K562 (cell line): ENCODE results near the gene KLHL22. TPM values are rescaled to one million over a fixed set of nuclear protein-coding genes. Genes with fewer than 3 reads are reported as not detected.

Source experiments
- CBFA2T2 ChIP-seq: fragments of 450-650 bp; conservative IDR thresholded peaks from 2 replicates; pipeline ENCODE4 v1.6.1; 2017; ENCODE audit warnings: mild to moderate bottlenecking
- CHAMP1 ChIP-seq: fragments of 450-650 bp; IDR thresholded peaks from 2 replicates; pipeline ENCODE4 v1.6.1; 2016; ENCODE audit warnings: mild to moderate bottlenecking
- DPF2 ChIP-seq: fragments of 450-650 bp; IDR thresholded peaks from 2 replicates; pipeline ENCODE4 v1.6.1; 2016
- ELF4 ChIP-seq: fragments of 450-650 bp; formaldehyde crosslinking; IDR thresholded peaks from 2 replicates; pipeline ENCODE4 v1.4.0; 2022; ENCODE audit warnings: missing genetic modification characterization
- GABPB2 ChIP-seq: fragments of 250-450 bp; sonication (Bioruptor Pico); conservative IDR thresholded peaks from 2 replicates; pipeline ENCODE4 v1.5.1; 2021; ENCODE audit warnings: mild to moderate bottlenecking
- HCFC1 ChIP-seq: IDR thresholded peaks from 2 replicates; pipeline ENCODE4 v1.6.1; 2012; ENCODE audit warnings: low read depth, low read length, improper control_type of control experiment
- HOXB6 ChIP-seq: fragments of 250-450 bp; sonication (Bioruptor Pico); IDR thresholded peaks from 2 replicates; pipeline ENCODE4 v1.5.1; 2022; ENCODE audit warnings: mild to moderate bottlenecking, borderline replicate concordance
- NCOA4 ChIP-seq: fragments of 450-650 bp; IDR thresholded peaks from 2 replicates; pipeline ENCODE4 v1.6.1; 2018; ENCODE audit warnings: mild to moderate bottlenecking; ENCODE audit not compliant: partially characterized antibody
- PKNOX1 ChIP-seq: fragments of 450-650 bp; IDR thresholded peaks from 2 replicates; pipeline ENCODE4 v1.6.1; 2016
- TFAM ChIP-seq: fragments of 250-450 bp; sonication (Bioruptor Pico); conservative IDR thresholded peaks from 2 replicates; pipeline ENCODE4 v1.5.0; 2021; ENCODE audit warnings: mild to moderate bottlenecking, moderate library complexity
- THRB ChIP-seq: fragments of 450-650 bp; formaldehyde crosslinking; conservative IDR thresholded peaks from 2 replicates; pipeline ENCODE4 v1.4.0; 2022; ENCODE audit warnings: mild to moderate bottlenecking, missing genetic modification characterization
- XRCC4 ChIP-seq: IDR thresholded peaks from one replicate; pipeline ENCODE4 v1.6.1; 2011; ENCODE audit not compliant: insufficient read depth, insufficient read length; ENCODE audit errors: extremely low read depth
- XRCC5 ChIP-seq: fragments of 200-400 bp; formaldehyde crosslinking; IDR thresholded peaks from 2 replicates; pipeline ENCODE4 v1.6.1; 2017; ENCODE audit warnings: low read depth, mild to moderate bottlenecking, low read length
- polyA plus RNA-seq, 8 experiments: library from polyadenylated mRNA; depleted of rRNA in 4 of 8; stranded (reverse) in 5 of 8; unstranded in 3 of 8; fragments of >200 nt; fragmentation: Nextera tagmentation in 2 of 8; fragmentation: Illumina TruSeq in 1 of 8; extraction: Ambion mirVana in 2 of 8; extraction: Trizol in 1 of 8; gene quantifications; 2 replicates each; pipeline versions ENCODE4 v1.2.1 to v1.2.3, GENCODE V29; 2011 to 2014; ENCODE audit warnings: inconsistent platforms in 1 of 8, missing spikeins in 1 of 8
- total RNA-seq, 7 experiments: library from RNA; depleted of rRNA in 6 of 7; stranded (reverse); fragments of >200 nt in 6 of 7; fragmentation: Illumina TruSeq in 2 of 7; extraction: Trizol in 2 of 7; gene quantifications; 2 replicates each; pipeline versions ENCODE4 v1.2.1 to v1.2.3, GENCODE V29; 2011 to 2021; ENCODE audit warnings: low replicate concordance in 1 of 7

The KLHL22 gene
- total and polyA plus RNA-seq, 9 of the 15 experiments (the other 6 are each of a cell fraction or from before 2014, with no cell fraction given): 1.3 to 25.6 (median 15.2) TPM

- TF ChIP-seq GABPB2 (CRISPR knock-in tag) (peak; percentile 82; the same call in 1 of the 2 replicates), XRCC5 (no peak), XRCC4 (no peak), HCFC1 (no peak), PKNOX1 (no peak), CHAMP1 (no peak), TFAM (no peak), NCOA4 (no peak), HOXB6 (CRISPR knock-in tag) (no peak), CBFA2T2 (no peak), THRB (CRISPR knock-in tag) (peak; percentile 81; the same call in 1 of the 2 replicates), DPF2 (no peak), ELF4 (peak; percentile 86)
- TF ChIP-seq, all 486 proteins: peak for 57
Observed at GRCh38 chr22:20522134-20523004, 26.8 kb upstream of the KLHL22 start (continued).
